ENCODE data around the gene HLTF.

Gene HLTF

DNA sequence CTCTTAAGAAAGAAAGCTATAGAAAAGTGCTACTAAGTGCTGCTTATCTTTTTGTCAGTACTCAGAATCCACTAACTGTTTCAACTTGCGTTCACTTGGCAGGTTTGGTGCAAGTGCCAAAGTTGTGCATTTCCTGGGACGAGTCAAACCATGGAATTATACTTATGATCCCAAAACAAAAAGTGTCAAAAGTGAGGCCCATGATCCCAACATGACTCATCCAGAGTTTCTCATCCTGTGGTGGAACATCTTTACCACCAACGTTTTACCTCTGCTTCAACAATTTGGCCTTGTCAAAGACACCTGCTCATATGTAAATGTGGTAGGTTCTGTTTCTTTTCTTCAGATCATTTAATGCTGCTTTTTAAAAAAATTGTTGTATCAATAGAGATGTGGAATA, 62.4 kb downstream of the HLTF start:
- ChIA-PET POLR2A (no interaction called here), CTCF (interaction anchor here (0.6 kb wide), 1 partner anchor 162 kb away, joined by 3 read pairs; no protein-coding TSS in a partner anchor)
- no peak overlapping the region for H3K4me3 ChIP-seq (ENCODE audit: low read depth, low read length)
- peaks cover 0 to 81% of the 10 kb centered on the region in 2 experiments for H3K36me3 ChIP-seq (ENCODE audit: control insufficient read depth in 2 of 2, insufficient read depth in 1 of 2, low read length in 2 of 2)
- no peaks in the 10 kb centered on the region for H3K4me1 ChIP-seq (ENCODE audit: control insufficient read depth, insufficient read depth, low read length)
- H3K9me3 ChIP-seq (ENCODE audit: control insufficient read depth, insufficient read depth, low read depth, low read length) = no peaks in the 10 kb centered on the region
- no peak overlapping the region for H3K27ac ChIP-seq (ENCODE audit: extremely low read depth, low read depth, low read length)
- TF ChIP-seq ZNF366 (tag by site-specific recombination; conservative IDR thresholded peaks at IDR 0.05) (no peak), PRDM10 (tag by site-specific recombination; IDR thresholded peaks at IDR 0.05) (no peak), ZNF37A (tag by site-specific recombination; IDR thresholded peaks at IDR 0.05) (no peak), ZNF518A (tag by site-specific recombination; conservative IDR thresholded peaks at IDR 0.05; ENCODE audit: low read depth) (no peak), ZNF707 (tag by site-specific recombination; IDR thresholded peaks at IDR 0.05) (no peak)

GRCh38 chr3:149021830-149022229, 64.5 kb downstream of the HLTF start:
- Histone ChIP-seq H3K36me3 (ENCODE audit: control insufficient read depth in 2 of 2, insufficient read depth in 1 of 2, low read length in 2 of 2) (peaks cover 0 to 67% of the 10 kb centered on the region in 2 experiments; a peak in 1 of 3 replicates), H3K9me3 (ENCODE audit: control insufficient read depth, insufficient read depth, low read depth, low read length) (no peaks in the 10 kb centered on the region), H3K4me3 (ENCODE audit: low read depth, low read length) (no peak overlapping the region), H3K27ac (ENCODE audit: extremely low read depth, low read depth, low read length) (no peak overlapping the region), H3K4me1 (ENCODE audit: control insufficient read depth, insufficient read depth, low read length) (no peaks in the 10 kb centered on the region)
- no peak for TF ChIP-seq ZXDB (tag by site-specific recombination; IDR thresholded peaks at IDR 0.05)
- TF ChIP-seq ZFP37 (tag by site-specific recombination; IDR thresholded peaks at IDR 0.05) = no peak
- TF ChIP-seq ZFHX2 (tag by site-specific recombination; conservative IDR thresholded peaks at IDR 0.05) = no peak
- no peak for TF ChIP-seq ZFP69B (tag by site-specific recombination; IDR thresholded peaks at IDR 0.05)
- TF ChIP-seq ZNF596 (tag by site-specific recombination; IDR thresholded peaks at IDR 0.05) = no peak
- no peak for TF ChIP-seq ZNF48 (tag by site-specific recombination; IDR thresholded peaks at IDR 0.05)
- TF ChIP-seq ZNF837 (tag by site-specific recombination; IDR thresholded peaks at IDR 0.05) = no peak
- ChIA-PET CTCF (interaction anchor here (0.7 kb wide), 1 partner anchor 252 kb away, joined by 3 read pairs; no protein-coding TSS in a partner anchor), POLR2A (no interaction called here)

- TF ChIP-seq ZFHX2 (tag by site-specific recombination; conservative IDR thresholded peaks at IDR 0.05) (peak; percentile 30), EGR2 (tag by site-specific recombination; IDR thresholded peaks at IDR 0.05; ENCODE audit: low read depth) (peak; percentile 49; the same call in 1 of the 2 replicates), ZNF366 (tag by site-specific recombination; conservative IDR thresholded peaks at IDR 0.05) (no peak)
- ChIA-PET CTCF (no interaction called here), POLR2A (no interaction called here)
- Histone ChIP-seq H3K27ac (ENCODE audit: extremely low read depth, low read depth, low read length) (no peak overlapping the region), H3K9me3 (ENCODE audit: control insufficient read depth, insufficient read depth, low read depth, low read length) (no peaks in the 10 kb centered on the region), H3K4me3 (ENCODE audit: low read depth, low read length) (no peak overlapping the region), H3K36me3 (ENCODE audit: control insufficient read depth in 2 of 2, insufficient read depth in 1 of 2, low read length in 2 of 2) (peaks cover 0 to 65% of the 10 kb centered on the region in 2 experiments; a peak in 1 of 3 replicates), H3K4me1 (ENCODE audit: control insufficient read depth, insufficient read depth, low read length) (no peaks in the 10 kb centered on the region)
Measured at GRCh38 chr3:149020839-149021252, 65.5 kb downstream of the HLTF start.
